NK-92 treated with Interleukin-12 subunit alpha and Interleukin-12 subunit beta, amount 100 ng/mL, for 24 hours (cell line): ENCODE results near the gene RPL7L1.

Source experiments
- DNase-seq: peaks from one replicate; lab custom pipeline; 2025; lab: John Stamatoyannopoulos, UW

Gene RPL7L1

DNA sequence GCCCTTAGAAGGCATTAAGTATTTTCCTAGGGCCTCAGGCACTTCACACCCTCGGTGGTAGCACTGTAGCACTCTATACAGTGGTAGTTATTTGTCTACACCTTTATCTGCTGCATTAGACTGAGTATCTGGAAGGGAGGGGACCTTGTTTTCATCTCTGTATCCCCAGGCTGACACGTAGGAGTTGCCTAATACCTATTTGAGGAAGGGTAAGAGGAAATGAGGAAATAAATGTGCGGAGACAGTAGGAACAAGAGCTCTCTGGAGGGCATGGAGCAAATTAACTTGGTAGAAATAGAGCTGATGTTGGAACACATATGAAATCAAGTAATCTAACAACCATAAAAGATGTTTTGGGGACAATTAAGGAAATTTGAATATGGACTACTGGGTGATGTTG is 53.8 kb downstream of the RPL7L1 start:
- no peak for DNase-seq

DNA sequence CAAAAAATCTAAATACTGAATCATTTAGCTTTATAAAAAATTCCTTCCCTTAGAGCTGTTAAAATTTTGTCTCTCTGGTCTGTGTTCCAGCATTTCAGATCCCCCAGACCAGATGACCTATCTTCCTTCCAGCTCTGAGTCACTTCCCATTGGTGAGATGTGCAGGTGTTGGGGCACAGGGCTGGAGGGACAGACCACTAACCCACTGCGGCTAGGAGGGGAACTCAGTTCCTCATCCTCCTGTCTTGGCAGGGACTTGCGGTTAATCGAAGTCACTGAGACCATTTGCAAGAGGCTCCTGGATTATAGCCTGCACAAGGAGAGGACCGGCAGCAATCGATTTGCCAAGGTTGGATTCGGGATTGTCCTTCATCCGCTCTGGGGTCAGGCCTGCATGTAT is 55.9 kb downstream of the RPL7L1 start:
- no peak for DNase-seq

GRCh38 chr6:42936398-42936797 is 57.0 kb downstream of the RPL7L1 start:
- no peak for DNase-seq

- DNase-seq, result no peak
Measured at GRCh38 chr6:42937548-42938427, 58.4 kb downstream of the RPL7L1 start.

DNA sequence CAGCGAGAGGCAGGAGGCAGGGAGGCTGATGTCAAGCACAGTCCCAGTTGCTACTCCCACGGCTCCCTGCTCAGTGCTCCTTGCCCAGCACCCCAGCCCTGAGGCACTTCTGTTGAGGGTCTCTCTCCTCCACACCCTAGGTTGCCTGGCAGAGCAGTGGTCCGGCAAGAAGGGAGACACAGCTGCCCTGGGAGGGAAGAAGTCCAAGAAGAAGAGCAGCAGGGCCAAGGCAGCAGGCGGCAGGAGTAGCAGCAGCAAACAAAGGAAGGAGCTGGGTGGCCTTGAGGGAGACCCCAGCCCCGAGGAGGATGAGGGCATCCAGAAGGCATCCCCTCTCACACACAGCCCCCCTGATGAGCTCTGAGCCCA is 59.0 kb downstream of the RPL7L1 start:
- DNase-seq, result no peak

DNA sequence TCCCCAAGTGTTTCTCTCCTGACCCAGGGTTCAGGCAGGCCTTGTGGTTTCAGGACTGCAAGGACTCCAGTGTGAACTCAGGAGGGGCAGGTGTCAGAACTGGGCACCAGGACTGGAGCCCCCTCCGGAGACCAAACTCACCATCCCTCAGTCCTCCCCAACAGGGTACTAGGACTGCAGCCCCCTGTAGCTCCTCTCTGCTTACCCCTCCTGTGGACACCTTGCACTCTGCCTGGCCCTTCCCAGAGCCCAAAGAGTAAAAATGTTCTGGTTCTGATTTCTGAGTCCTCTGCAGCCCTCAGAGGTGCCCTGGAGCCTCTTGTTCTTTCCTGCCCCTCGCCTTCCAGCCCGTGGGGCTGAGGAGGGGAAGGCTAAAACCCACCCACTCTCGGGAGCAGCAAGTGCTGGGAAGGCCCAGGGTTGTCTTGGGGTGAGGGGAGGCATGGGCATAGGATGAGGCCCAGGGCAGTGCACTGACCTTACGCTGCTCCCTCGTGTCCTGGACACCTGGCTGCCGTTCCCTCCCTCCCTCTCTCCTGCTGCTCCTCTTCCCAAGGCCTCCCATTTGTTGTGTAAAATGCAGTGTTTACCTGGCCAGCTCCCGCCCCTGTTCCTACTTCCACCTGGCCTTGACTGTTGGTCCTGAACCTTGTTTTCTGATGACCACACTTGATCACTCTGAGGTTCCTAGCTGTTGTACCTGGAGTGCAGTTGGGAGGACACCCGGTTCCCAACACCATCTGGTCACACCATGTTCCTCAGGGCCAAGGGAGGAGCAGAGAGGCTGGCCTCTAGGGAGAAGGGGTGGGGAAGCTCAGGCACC is 59.8 kb downstream of the RPL7L1 start:
- no peak for DNase-seq
